Right renal pelvis (tissue), 4 donors: ENCODE results near the gene ATP11A. TPM values are rescaled to one million over a fixed set of nuclear protein-coding genes. Genes with fewer than 3 reads are reported as not detected.

Experiments
- DNase-seq, 4 donors: peaks; one replicate each; pipeline ENCODE4 v3.0.0-alpha.2; 2013; ENCODE audit warnings: low read depth in 4 of 4, low spot score in 3 of 4, missing footprints in 1 of 4
- polyA plus RNA-seq, 4 donors: library from polyadenylated mRNA; unstranded; fragments of 120-200 nt; gene quantifications; one replicate each; pipeline ENCODE4 v1.2.1, GENCODE V29; 2013; ENCODE audit not compliant: insufficient read length in 4 of 4

ATP11A gene
- polyA plus RNA-seq, 4 donors: 47.2 to 53.3 (median 48.0) TPM

DNA sequence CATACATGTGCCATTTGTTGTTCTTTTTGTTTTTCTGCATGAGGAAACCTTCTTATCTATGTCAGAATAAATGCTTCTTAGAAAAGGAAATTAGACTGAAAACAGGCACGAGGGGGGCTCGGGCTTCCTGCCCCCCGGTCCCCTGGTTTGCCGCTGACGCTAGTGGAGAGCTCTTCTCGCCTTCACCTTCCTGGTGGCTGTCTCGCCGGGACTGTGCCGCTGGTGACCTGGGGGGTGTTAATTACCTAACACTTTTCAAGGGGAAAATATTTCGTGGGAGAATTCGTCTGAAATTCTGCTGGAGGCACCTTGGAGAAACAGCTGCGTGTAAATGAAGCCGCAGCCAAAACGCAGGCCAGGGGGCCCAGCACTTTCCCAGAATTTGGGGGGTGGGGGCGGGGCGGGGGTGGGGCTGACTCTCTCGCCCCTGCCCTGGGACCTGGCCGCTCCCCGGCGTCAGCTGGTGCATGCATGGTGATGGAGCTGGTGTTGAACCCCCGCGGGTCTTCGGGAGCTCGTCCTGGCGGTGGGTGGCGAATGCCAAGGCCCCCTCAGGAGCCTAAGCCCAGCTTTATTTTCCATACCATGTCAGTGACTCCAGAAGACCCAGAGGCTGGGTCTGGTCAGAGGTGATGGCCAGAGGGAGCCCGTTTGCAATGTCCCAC, 220.9 kb downstream of the ATP11A start:
- DNase-seq: no peak

GRCh38 chr13:112911285-112911701, 221.5 kb downstream of the ATP11A start:
- no peak for DNase-seq

DNA sequence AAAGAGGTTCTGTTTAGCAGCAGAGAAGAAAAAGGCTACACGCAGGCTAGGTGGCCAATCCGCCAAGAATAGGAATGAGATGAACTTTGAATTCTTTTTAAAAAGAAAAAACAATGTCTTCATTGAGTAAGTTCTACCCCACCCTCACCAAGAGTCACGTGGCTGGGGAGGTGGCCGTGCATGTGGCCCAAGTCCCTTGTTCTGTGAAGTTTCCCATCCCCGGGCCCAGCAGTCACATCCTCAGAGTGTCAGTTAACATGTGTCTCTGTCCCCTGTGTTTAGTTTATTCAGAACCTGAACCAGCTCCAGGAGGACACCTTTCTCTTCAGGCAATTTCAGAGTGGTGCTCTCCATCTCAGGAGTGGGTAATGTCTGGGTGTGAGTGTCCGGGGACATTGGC, 222.0 kb downstream of the ATP11A start:
- DNase-seq: no peak

GRCh38 chr13:112912726-112913440, 223.0 kb downstream of the ATP11A start:
- DNase-seq: no peak

DNA sequence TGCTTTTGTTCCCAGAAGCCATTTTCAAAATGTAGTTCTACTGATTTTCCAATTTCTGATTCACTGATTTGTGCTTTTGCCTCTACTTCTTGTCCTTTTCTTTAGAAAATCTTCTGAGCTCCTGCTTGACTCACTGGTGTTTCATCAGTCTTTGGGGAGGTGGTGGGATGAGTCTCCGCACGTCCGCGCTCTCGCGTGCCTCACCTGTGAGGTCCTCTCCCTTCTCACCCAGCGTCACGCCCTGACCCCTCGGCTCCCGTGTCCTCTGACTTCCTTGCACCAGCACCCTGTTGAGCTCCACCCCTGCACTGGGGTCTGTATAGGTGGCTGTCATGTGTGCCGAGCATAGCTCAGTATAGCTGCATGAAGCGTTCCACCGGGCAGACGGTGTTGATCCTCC, 226.5 kb downstream of the ATP11A start:
- DNase-seq: no peak

DNA sequence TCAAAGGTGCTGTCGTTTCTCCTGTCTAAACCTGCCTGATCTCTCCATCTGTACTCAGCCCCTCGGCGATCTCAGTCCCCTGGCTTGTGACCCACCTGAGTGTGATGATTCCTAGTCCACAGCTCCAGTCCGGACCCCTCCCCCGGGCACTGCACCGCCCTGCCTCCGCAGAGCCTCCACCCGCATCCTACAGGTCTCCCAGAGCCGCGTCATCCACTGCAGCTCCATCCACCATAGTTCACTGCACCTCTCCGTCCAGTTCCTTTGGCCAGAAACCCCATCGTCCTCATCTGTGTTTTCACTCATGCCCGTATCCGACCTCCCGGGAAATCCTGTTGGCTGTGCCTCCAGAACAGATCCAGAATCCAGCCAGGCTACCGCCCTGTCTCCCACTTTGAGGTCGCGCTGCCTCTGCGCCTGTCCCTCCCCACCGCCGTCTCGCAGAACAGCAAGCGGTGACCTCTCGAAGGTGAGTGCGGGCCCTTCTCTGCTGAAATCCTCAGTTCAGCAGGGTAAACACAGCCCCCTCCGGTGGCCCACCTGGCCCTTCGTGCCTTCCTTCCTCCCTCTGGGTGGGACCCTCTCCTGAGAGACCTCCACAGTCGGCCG, 227.3 kb downstream of the ATP11A start:
- no peak for DNase-seq

- no peak for DNase-seq
These were observed 227.9 kb downstream of the ATP11A start for GRCh38 chr13:112917737-112918136.

- no peak for DNase-seq
These were observed 228.4 kb downstream of the ATP11A start for GRCh38 chr13:112918266-112918665.

DNA sequence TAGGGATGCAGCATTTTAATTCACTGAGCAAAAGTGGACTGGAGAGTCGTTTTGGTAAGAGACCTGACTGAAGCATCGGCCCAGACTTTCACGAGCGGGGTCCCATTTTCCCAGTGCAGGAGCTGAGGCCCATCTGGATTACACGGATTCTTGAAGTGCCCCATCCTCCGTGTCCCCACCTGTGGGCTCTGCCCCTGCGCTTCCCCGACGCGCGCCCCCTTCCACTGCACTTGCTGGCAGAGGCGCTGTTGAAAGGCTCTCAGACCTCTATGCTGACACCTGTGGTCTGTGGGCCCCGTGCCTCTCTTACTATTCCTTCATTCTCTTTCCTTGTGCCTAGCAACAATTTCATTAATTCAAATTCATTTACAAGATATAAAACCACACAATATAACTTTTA, 228.9 kb downstream of the ATP11A start:
- no peak for DNase-seq

DNA sequence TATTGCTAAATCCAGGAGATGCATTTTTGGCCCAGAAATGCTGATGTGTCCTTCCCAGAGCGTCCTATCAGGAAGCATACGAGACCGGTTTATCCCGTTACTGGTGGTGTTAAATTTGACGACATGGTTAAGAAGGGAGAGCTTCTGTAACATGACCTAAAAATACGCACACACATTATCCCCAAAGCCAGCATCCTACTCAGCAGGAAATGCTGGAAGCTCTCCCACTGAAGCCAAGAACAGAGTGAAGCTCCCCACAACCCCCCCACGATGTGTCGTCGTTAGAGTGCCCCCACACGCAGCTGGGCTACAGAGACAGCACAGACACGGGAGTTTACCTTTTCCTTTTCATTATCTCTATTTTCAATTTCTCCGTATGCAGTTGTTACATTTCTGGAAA, 234.1 kb downstream of the ATP11A start:
- DNase-seq: no peak

DNA sequence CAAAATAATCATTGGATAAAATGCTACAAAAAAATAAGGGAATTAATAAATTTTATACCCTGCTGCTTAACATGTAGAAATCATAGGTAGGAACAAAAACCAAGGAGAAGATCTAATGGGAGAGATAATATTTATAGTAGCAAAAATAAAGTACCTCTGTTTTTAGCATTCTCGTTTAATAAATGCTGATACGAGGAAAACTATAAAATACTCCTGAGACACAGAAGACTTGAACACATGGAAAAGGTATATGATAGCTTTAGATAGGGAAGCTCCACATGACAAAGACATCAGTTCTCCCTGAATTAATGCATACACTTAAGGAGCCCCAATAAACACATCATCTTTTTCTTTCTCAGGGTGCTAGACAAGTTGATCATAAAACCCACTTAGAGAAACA, 234.5 kb downstream of the ATP11A start:
- DNase-seq: no peak

DNA sequence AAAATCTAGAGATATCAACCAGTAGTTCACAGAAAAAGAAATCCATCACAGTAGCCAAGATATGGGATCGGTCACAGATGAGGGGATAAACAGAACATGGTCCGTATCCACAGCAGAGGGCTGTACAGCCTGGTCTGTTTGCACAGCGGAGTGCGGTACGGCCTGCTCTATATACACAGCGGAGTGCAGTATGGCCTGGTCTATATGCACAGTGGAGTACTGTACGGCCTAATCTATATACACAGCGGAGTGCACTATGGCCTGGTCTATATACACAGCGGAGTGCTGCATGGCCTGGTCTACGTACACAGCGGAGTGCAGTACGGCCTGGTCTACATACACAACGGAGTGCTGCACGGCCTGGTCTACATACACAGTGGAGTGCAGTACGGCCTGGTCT, 236.2 kb downstream of the ATP11A start:
- DNase-seq: no peak

DNA sequence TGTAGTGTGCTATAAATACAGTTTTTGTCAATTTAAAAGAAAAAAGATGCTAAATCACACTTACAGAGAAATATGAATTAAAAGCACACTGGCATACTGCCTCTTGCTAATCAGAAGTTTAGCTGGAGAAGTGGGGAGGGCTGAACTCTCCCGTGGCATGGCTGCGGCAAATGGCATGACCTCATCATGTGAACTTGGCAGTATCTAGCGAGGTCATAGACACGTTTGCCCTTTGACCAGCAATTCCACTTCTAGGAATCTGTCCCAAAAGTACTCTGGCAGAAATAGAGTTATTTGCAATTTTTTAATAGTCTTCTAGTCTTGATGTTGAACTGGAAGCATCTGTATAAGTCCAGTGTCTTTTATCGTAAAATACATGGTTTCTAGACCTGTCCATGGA, 237.2 kb downstream of the ATP11A start:
- no peak for DNase-seq

DNA sequence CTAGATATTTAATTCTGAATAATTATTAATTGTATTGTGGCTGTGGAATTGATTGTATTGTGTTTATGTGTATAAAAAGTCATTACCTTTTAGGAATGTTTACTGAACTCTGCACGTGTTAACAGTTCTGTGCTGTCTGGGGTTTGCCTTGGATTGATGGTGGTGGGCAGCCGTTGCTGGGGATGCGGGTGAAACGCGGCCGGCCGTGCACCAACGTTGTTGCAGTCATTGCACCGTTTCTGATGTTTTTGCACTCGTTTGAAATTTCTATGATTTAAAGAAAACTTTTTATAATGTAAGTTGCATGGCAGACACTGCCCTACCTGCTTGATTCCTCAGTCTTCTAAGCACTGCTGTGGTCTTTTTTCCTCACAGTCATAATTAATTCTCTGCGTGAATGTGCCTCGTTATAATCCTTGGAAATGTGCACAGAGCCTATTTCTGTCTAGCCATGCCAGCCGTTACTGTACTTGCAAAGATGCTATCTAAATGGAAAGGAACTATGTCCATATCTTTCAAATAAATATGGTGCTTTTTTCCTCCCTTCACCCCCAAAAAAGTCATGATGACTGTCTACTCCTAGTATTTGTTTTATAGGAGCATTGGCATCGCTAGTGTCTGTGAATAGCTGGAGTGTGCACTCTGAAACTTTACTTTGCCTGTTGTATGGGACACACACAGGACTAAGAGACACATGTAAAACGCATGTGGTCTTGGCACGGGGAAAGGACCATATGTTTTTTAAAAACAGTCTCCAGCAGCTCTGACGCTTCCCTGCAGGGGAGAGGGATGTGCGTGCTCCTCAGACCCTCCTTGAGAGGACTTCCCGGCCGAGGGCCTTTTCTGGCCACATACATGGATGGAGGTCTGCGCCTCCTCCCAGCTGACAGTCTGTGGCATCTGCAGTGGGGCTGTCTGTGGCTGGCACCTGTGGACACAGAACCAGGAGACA, 238.5 kb downstream of the ATP11A start:
- no peak for DNase-seq

DNA sequence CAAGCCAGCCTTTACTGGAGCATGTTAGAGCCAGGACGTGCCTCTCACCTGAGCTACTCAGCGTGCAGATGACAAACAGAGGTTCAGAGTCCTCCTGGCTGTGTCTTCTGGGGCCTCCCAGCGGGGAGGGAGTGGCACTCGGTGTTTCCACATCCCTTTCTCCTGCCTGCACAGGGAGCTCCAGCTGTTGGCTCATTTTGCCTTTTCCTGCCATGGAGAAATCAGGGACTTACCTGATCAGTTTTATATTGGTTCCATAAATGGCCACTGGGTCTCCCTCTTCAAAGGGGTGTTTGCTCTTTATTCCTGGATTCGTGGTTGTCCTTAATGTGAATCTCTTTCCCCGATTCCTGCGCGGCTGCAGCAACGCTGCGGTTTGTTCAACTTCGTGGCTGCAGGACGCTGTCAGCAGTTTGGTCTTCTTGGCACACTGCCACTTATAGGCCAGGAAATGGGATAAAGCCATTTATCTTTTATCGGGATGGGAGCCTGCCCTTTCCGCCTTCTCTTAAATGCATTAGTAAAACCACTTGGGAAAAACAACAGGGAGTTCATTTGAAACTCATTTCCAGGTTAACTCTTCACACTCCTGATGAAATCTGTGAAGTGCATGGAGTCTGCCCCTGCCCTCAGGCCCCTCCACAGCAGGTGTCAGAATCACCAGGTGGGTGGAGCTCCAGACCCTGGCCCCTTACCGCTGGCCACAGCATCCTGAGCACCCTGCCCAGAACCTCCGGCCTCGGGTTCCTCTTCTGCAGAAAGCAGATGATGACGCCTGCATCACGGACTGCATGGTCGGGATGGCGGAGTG, 239.3 kb downstream of the ATP11A start:
- no peak for DNase-seq

DNA sequence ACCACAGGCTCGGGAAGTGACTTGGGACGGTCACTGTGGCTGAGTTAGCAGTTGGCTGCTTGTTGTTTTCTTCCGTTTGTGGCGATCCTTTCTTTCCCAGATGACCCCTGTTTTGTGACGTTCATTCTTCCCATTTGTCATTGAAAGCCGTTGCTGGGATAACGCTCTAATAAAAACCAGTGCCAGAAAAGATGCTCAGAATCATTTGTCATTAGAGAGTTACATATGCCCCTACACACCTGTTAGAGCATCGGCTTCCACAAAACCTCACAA, 239.9 kb downstream of the ATP11A start:
- no peak for DNase-seq

- DNase-seq: no peak
These were observed 240.4 kb downstream of the ATP11A start for GRCh38 chr13:112930192-112930591.

DNA sequence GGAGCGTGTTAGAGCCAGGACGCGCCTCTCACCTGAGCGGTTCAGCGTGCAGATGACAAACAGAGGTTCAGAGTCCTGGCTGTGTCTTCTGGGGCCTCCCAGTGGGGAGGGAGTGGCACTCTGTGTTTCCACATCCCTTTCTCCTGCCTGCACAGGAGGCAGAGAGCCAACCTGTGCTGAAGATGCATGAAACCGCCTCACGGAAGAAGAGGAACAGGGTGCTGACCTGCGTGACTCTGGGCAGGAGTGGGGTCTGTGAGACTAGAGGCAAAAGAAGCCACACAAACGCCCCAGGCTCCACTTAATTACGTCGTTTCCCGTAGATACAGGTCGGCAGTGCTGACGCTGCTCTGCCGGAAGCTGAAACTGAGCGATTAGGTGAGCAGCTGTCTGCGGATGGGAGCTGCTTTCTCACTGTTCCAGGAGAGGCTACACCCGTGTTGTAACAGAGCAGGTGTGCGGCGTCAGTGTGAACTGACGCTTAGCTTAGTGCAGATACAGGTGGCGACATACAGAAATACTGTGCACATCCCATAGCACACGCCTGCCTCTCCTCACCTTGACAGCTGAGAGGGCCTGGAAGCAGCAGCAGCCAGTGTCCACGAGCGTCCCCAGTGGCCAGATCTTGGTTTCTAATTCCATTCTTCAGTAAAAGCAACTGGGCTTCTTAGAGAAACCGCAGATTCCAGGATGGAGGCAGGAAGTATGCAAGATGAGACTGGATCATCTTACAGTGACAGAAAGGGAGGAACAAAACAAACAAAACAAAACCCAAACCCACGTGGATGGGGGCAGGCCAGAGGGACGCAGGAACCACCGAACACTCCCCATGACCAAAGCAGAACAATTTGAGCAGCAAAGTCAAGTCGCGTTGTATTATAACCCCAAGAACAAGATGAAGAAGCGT, 241.4 kb downstream of the ATP11A start:
- DNase-seq: peak in 3 of 4 donors; percentile 58 to 68 (median 60)

DNA sequence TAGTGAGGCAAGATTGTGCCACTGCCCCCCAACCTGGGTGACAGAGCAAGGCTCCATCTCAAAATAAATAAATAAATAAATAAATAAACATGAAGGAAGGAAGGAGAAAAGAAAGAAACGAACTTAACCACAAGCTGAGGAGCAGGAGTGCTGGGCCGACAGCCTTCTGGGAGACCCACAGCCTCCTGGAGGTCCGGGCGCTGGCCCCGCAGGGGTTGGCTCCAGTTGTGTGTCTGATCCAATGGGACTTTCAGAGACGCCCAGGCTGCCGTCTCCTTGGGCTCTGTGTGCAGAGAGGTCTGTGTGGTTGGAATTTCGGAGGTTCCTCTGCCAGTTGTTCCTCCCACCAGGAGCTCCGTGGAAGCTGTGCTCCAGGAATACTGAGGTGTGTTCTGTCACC, 243.1 kb downstream of the ATP11A start:
- DNase-seq: no peak
